ENCODE data around the gene CTU2.

DNA sequence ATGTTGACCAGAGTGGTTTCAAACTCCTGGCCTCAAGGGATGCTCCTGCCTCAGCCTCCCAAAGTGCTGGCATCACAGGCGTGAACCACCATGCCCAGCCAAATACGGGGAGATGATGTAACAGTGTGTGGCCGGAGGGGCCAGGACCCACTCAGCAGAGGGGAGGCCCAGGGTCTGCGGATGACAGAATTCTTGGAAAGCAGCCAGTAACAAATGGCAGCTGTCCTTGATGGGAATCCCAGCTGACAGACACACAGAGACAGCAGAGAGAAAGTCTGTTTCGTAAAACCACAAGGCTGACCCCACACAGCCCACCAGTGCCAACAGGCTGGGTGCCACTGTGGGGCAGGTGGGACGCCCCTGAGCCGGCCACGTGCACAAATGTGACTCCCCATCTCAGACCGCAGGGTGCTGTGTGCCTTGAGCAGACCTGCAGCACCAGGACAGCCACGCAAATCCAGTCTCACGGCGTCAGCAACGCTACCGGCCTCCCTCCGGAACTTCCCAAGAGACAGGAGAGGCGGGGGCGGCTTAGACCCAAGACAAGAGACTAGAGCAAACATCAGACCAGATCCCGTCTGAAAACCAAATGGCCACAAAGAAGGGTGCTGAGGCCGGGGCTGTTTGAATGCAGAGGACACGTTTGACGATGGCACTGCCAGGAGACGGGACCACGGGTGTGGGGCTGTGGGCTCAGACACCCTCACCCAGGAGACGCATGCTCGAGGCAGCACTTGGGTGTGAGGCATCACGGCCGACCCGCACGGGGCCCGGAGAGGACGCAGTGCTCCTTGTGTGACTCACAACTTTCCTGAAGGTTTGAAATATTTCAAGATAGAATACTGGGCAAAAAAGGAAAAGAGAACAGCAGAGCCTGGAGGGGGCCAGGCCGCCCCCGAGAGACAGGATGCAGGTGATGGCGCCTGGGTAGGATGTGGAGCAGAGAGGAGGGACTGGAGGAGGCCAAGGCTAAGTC lies 24.6 kb downstream of the CTU2 start:
- no peak for TF ChIP-seq CTCF (conservative IDR thresholded peaks at IDR 0.05 in 1 of 2, IDR thresholded peaks at IDR 0.05 in 1 of 2; ENCODE audit: low read depth in 1 of 2, low read length in 2 of 2)
- TF ChIP-seq EZH2 (IDR thresholded peaks at IDR 0.05; ENCODE audit: low read length, missing control alignments), result no peak

Measured in fibroblast of lung (primary cell).